GM18870 (cell line): ENCODE measurements around the gene GATA6.
"Not testable (repeated sequence)": the region's sequence is repeated elsewhere in the genome, so short reads cannot be mapped to it uniquely, and the experiment has no call there.

Experiments used
- ATAC-seq: cut with Tn5 transposase; IDR thresholded peaks from one replicate; pipeline ENCODE4 v1.9.1; 2021; ENCODE audit warnings: moderate library complexity; ENCODE audit not compliant: unreplicated experiment

The GATA6 gene

DNA sequence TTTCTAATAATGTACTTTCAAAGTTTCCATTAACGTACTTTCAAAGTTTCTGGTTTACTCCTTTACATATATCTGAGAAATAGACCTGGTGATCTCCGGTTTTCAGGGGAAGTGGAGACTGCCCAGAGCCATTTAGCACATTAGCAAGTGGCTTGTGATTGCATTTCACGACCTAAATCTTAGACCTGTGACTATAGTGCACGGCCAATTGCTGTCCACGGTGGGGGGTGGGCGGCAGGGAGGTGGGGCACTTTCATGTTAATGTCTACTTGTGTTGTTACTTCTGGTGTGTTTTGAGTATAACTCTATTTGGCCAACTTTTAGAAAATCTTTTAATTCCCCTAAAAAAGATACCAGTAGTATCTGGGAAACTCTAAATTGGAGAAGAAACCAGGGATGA, 11.3 kb downstream of the GATA6 start:
- no peak for ATAC-seq

DNA sequence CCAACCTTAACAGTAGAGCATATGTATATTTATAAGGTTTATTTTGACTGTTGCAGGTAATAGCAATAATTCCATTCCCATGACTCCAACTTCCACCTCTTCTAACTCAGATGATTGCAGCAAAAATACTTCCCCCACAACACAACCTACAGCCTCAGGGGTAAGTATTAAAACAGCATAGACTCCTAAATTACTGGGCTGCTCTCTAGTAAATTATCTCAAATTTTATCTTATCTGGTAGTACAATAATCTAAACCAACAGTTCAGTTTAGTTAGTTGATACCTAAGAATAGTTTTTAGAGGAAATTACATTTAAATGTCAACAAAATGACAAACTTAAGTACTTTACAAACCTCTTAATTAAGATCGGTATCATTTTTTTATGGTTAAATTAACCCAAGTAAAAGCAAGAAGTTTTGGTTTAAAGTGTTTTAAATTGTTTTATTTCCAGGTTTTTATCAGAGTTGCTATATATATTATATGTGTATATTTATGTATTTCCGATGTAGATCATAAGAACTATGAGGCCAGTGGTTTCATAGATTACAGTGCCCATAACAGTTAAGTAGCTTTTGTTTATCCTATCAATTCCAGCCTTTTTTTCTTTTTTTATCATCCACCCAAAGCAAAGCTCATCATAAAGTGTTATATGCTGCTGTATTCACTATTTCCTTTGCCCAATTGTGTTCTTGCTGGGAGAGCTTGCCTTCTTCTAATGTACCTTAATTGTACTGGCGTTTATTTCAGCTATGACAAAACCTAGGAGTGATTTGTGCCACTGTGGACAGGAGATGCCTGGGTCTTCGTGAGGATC, 13.7 kb downstream of the GATA6 start:
- ATAC-seq, result no peak

DNA sequence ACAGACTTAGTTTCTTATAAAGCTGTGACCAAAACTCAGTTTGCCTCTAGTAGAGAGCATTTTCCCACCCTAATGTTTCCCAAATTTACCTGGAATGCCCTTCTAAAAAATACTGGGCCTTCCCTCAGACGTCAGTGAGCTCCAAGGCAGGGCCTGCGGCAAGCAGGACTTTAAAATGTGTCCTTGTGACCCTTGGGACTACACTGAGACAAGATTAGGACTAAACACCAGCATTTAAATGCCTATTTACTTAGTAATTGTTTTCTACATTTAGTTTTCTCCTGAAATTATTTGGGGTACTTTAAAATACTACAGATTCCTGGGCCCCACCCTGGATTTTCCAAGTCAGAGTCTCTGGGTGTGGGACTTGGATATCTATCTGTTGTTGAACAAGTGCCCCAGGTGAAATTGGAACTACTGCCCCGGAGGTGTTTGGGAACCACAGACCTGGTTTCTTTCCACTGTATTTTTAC, 14.3 kb downstream of the GATA6 start:
- no peak for ATAC-seq

DNA sequence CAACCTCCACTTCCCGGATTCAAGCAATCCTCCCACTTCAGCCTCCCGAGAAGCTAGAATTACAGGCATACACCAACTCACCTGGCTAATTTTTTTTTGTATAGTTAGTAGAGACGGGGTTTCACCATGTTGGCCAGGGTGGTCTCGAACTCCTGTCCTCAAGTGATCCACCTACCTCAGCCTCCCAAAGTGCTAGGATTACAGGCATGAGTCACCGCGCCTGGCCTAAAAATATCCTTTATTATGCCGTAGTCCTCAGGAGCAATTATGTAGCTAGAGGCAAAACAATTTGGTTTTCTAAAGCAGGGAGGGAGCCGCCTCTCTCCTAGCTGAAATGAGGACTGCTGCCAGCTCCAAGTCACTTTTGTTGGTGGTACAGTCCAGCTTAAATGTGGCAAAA, 15.2 kb downstream of the GATA6 start:
- ATAC-seq, result not testable (repeated sequence)

DNA sequence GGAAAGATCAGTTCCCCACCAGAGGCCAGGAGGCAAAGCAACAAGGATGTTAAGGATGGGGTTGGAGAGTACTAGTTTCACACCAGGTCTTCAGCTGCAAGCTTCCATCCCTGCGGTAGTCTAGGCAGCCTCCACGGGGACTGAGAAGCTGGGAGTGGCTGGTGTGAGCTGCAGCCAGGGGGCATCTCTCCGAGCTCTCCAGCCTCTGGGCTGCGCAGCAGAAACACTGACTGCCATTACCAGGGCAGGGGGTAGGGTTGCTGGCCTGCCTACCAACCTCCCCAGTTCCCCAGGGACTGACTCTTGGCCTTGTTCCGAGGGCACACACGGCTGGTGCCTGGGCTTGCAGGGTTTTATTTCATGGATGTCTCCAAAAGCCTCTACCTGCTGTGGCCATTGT, 15.9 kb downstream of the GATA6 start:
- no peak for ATAC-seq

DNA sequence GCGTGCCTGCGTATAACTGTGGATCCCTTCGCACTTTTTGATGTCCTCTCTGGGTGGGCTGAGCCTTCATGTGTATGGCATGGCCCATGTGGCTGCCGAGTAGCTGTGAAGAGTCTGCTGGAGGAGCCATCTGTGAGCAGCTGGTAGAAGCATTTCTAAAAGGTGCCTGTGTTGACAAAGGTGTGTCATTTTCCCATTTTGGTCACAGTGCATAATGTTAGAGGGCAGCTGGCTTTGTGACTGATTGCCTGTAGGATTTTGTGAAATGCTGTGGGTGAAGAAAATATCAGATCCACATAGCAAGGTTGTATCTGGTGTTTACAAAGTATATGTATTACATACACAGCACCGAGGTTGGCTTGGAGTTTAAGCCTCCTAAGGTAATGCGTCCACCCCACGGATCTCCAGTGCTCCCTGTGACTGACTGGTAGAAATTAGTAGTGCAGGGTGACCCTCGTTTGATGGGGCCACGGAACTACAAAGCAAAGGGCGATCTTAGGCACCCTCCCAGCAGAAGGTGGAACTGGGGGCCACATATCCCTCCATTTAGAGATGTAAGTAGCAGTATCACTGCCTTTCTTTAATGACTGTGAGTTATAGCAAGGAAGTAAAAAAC, 16.5 kb downstream of the GATA6 start:
- ATAC-seq, result no peak

DNA sequence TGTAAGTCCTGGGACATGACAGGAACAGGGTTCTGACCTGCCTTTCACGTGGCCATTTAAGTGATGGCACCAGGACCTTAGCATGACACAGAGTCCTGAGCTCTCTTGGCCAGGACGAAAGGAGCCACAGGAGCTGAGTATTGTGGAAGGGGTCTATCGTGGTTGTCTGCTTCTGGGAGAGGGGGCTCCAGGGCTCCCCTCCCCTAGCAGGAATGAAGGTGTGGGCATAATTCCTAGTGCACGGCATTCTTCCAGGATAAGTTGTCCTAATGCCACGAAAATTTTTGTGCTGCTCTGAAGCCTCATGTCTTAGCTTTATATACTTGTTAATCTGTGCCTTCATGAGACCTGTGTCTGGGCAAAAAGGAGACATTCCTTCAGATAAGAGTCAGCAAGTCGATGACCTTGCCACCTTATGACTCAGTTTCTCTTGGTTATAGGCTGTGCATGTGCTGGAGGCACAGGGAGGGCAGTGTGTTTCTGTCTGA, 17.1 kb downstream of the GATA6 start:
- no peak for ATAC-seq

DNA sequence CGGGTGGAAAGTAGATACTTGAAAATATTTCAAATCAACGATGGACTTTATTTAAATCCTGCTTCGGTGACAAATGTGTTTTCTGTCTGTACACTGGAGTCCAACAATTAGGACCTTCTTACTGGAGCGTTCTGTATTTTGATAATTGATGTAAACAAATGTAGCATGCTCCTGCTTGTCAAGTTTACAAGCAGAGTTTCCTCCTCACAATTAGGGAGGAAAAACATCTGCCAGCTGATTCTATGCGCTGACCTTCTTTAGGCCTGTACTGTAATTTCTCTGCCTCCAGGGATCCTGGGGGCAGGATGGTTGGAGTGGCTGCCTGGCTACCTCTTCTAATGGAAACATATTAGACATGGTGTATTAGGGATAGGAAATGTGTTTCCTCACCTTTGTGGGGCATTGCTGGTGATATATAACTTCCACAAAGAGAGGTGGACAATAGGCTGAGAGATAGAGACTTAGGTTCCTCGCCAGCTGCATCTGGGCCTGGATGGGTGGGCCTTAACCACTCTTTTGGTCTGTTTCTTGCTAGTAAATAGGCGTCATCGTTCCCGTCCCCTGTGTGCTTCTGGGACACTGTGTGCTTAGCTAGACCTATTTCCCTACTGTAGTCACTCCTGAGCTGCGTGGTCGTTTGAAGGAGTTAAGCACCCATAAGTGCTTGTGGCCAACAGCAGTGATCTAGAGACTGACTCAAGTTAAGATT, 19.3 kb downstream of the GATA6 start:
- ATAC-seq, result no peak

DNA sequence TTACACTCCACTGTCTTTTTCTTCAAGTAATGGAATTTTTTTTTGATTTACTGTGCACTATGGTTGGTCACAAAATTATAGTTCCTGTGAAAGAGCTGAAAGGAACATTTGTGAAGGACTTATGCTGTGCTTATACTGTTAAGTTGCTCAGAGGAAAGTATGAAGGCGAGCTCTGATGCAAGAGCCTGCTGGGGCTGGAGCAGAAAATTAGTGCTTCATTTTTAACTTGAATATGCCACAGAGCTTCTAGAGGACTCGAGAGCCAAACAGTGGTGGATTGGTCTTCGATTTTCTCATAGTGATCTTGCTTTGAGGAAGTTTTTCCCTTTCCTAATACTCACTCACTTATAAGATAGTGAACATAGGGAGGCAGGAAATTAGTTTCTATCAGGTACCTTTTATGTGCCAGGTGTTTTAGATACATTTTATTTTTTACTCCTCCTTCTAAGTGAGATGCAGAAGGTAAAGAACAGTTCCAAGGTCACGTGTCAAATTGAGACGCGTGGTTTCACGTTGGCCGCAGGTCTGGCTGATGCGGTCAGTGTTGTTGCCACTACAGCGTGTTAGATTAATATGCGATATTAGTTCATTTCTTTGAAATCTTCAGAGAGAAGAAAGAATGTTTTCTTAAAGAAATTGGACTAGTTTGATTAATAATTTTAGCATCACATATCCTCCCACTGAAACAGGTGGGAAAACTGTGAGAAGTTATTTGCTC, 20.2 kb downstream of the GATA6 start:
- ATAC-seq, result no peak

DNA sequence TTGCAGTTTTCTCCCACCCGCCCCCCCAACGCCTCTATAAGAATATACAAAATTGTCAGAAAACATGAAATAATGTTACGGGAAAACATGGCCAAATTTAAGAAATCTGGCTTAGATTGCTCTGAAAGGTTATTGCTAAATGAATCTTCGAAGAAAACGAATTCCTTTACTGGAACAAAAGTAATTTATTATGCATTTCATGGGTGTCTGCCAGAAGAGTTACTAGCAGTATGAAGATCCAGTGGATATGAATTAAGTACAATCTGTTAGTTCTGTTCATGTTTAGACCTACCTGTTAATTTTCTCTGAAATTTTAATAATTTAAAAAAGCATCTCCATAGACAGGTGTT, 21.9 kb downstream of the GATA6 start:
- ATAC-seq, result no peak

DNA sequence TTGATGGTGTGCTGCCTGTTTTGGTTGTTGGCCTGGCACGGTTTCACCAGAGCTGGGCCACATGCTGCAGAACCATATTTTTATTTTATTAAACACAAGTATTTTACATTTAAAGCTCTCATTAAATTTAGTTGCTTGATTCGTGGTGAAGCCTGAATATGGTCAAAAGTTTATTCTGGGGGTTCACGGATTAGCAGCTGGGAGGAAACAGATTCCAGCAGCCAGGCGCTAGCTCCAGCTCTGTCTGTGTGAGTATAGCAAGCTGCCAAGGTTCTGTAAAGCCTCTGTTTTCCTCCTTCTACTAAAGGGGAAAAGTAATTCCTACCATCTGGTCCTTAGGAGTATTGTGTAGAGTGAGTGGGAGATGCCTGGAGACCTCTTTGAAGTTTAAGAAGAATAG, 22.5 kb downstream of the GATA6 start:
- ATAC-seq, result no peak

DNA sequence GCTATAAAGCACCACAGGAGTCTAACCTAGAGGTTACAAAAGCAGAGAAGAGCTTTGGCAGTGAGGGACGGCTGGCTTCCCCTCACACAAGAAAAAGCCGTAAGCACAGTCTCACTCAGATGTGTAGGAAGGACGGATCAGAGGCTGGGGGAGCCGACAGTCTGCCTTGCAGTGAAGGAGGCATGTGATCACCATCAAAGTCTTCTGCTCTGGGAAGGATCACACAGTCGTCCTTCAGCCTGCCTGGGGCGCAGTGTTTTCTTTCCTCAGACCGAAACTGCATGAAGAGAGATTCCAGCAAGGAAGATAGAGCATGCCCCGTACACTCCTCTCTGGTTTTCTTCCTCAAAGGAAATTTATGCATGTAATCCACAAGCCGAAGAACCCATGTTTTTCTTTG, 24.1 kb downstream of the GATA6 start:
- ATAC-seq, result no peak

DNA sequence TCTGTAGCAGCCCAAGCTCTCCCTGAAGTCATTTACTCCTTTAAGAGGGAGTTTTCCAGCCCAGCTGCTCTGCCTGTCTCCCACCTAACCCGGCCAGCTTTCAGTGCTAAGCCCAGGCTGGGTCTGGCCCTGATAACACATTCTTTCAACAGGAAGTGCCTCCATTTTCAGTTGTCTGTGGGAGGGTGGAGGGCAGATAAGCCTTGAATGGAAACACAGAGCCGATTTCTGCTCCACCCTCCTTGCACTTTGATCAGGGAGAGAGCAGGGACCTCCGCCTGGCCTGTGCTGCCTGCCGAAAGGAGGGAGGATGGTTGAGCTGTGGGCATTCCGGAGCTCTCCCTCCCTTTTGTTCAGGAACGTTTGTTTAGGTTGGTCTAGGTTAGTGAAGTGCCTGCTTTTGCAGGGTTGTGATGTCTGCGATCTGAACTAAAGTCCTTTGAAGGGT, 24.8 kb downstream of the GATA6 start:
- no peak for ATAC-seq

DNA sequence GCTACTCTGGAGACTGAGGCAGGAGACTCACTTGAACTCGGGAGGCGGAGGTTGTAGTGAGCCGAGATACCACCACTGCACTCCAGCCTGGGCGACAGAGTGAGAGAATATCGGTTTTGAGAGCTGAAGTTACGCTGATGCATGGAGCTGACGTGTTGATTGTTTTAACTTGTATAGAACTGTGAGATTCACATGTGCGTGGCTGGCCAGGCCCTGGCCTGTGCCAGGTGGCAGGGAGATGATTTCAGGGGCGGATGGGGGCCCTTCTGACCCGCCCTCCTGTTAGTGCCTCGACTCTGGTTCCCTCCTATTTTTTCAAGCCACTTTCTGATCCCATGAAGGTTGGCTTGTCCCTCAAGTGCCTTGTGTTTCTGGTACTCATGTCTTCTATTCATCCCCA, 25.7 kb downstream of the GATA6 start:
- ATAC-seq, result no peak

DNA sequence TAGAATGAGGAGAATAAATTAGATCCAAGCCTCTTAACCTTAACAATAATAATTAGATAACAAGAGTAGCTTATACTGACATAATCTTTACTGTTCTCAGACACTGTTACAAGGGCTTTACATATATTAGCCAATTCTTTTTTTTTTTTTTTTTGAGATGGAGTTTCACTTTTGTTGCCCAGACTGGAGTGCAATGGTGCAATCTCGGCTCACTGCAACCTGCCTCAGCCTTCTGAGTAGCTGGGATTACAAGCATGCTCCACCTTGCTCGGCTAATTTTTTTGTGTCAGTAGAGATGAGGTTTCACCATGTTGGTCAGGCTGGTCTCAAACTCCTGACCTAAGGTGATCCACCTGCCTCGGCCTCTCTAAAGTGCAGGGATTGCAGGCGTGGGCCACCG, 27.6 kb downstream of the GATA6 start:
- not testable (repeated sequence) for ATAC-seq

DNA sequence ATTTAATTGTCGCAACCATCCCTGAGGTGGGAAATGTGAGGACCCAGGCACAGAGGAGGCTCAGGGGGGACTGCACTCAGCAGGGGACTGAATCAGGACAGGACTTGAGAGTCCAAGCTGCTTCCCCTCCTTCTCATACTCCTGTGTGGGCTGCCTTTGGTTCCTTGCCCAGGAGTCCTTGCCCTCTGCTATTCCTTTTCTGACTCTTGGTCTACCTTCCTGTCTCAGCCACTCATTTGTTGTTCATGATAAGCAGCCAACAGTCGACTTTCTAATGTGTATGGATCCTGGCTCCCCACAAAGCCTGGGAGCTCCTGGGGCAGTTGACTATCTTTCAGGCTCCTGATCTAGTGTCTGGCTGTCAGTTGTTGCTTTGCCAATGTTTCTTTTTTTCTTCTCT, 28.3 kb downstream of the GATA6 start:
- no peak for ATAC-seq

DNA sequence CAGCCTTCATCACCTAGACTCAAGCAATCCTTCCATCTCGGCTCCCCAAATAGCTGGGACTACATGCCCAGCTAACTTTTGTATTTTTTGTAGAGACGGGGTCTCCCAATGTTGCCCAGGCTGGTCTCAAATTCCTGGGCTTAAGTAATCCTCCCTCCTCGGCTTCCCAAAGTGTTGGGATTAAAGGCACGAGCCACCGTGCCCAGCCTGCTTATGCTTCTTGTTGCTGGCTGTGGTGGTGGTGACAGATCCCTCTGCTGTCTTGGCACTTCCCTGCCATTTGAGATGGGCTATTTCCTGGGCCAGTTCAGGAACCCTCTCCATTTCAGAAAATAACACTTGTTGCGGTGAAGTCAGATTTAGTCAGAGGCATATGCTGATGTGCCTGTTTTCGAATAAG, 28.8 kb downstream of the GATA6 start:
- ATAC-seq, result no peak

DNA sequence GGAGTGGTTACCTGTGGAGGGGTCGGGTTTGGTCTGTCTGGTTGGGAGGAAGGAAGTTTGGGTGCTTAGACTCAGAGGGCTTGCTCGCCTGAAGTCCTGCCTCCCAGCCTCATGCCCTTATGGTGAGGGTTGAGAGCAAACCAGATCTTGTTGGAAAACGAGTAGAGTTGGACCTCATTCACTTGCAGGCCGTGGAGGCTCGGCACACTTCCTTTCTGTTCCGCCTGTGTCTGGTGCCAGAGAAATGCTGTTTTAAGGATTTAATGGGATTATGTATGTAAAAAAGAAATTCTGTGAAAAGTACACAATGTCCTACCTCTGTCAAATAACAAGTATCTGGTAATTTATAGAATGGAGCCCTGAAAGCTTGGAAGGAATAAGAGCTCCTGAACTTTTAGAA, 29.6 kb downstream of the GATA6 start:
- no peak for ATAC-seq

DNA sequence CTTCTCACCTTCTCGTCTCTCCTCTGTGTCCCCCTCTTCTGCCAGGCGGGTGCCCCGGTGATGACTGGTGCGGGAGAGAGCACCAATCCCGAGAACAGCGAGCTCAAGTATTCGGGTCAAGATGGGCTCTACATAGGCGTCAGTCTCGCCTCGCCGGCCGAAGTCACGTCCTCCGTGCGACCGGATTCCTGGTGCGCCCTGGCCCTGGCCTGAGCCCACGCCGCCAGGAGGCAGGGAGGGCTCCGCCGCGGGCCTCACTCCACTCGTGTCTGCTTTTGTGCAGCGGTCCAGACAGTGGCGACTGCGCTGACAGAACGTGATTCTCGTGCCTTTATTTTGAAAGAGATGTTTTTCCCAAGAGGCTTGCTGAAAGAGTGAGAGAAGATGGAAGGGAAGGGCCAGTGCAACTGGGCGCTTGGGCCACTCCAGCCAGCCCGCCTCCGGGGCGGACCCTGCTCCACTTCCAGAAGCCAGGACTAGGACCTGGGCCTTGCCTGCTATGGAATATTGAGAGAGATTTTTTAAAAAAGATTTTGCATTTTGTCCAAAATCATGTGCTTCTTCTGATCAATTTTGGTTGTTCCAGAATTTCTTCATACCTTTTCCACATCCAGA, 31.3 kb downstream of the GATA6 start:
- ATAC-seq, result no peak

DNA sequence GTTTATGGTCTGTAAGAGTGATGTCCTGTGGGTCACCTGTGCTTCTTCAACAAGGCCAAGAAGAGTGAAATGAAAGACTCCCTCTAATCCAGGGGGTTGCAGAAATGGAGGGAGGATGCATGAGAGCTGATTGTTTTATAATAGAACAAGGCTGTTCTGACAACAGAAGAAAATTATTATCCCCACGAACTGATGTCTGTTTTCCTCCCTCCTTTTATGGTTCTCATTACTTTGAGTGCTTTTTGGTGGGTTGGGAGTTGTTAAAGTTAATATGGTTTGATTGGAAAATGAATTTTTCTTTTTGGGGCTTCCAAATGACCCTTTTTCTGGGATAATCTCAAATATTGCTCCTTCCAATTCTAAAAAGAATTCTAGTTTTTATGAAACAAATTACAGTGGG, 33.6 kb downstream of the GATA6 start:
- no peak for ATAC-seq
